D721Med (cell line): Measurements from ENCODE around the gene NEK7.

ENCODE experiments used
- DNase-seq: peaks from one replicate; pipeline ENCODE4 v3.0.0; 2011; ENCODE audit warnings: low spot score; ENCODE audit not compliant: insufficient read length
- FAIRE-seq: peaks from 2 replicates; lab custom pipeline; 2011; peaks lifted over from hg19 to GRCh38; lab: Jason Lieb, UNC
- TF ChIP-seq, protein P1 (sequence below): IDR thresholded peaks from 2 replicates; pipeline ENCODE4 v1.5.1; 2012; ENCODE audit warnings: mild to moderate bottlenecking, control low read depth; ENCODE audit not compliant: insufficient read depth; ENCODE audit errors: missing control alignments

The NEK7 gene

DNA sequence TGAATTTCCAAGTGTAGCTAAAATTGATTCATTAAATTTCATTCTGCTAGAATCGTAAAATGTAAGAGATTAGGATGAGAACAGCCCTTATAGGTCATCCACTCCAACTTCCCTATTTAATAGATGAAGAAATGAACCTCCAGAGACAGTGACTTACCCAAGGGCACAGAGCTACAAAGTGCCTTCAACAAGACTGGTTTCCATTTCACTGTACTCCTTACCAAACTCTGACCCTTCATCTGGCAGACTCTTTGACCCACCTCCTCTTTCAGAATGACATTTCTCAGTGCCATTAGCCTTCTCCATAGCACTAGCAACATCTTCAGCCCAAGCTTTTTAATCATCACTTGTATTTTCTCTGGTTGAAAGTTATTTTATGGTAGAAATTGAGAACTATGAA is 161.3 kb downstream of the NEK7 start:
- TF ChIP-seq, protein P1, sequence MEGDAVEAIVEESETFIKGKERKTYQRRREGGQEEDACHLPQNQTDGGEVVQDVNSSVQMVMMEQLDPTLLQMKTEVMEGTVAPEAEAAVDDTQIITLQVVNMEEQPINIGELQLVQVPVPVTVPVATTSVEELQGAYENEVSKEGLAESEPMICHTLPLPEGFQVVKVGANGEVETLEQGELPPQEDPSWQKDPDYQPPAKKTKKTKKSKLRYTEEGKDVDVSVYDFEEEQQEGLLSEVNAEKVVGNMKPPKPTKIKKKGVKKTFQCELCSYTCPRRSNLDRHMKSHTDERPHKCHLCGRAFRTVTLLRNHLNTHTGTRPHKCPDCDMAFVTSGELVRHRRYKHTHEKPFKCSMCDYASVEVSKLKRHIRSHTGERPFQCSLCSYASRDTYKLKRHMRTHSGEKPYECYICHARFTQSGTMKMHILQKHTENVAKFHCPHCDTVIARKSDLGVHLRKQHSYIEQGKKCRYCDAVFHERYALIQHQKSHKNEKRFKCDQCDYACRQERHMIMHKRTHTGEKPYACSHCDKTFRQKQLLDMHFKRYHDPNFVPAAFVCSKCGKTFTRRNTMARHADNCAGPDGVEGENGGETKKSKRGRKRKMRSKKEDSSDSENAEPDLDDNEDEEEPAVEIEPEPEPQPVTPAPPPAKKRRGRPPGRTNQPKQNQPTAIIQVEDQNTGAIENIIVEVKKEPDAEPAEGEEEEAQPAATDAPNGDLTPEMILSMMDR = no peak
- DNase-seq (no peak), FAIRE-seq (no peak)

- no peak for DNase-seq
- peak; percentile 94 for FAIRE-seq
- TF ChIP-seq, protein P1 = no peak
These were observed 164.0 kb downstream of the NEK7 start for GRCh38 chr1:198320759-198321158.

GRCh38 chr1:198326232-198326631 is 169.4 kb downstream of the NEK7 start:
- TF ChIP-seq, protein P1 = no peak
- FAIRE-seq (no peak), DNase-seq (no peak)

DNA sequence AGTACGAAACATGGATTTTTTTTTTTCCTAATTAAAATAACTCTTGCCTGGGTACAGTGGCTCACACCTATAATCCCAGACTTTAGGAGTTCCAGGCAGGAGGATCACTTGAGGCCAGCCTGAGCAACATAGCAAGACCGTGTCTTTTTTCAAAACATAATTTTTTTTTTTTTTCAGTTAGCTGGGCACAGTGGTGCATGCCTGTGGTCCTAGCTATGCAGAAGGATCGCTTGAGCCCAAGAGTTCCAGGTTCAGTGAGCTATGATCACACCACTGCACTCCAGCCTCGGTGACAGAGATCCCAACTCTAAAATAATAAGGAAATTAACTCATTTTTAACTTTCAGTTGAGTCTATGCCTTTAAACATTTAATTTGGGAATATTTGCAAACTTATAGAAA is 170.1 kb downstream of the NEK7 start:
- no peak for FAIRE-seq
- TF ChIP-seq, protein P1 = no peak
- DNase-seq = no peak

DNA sequence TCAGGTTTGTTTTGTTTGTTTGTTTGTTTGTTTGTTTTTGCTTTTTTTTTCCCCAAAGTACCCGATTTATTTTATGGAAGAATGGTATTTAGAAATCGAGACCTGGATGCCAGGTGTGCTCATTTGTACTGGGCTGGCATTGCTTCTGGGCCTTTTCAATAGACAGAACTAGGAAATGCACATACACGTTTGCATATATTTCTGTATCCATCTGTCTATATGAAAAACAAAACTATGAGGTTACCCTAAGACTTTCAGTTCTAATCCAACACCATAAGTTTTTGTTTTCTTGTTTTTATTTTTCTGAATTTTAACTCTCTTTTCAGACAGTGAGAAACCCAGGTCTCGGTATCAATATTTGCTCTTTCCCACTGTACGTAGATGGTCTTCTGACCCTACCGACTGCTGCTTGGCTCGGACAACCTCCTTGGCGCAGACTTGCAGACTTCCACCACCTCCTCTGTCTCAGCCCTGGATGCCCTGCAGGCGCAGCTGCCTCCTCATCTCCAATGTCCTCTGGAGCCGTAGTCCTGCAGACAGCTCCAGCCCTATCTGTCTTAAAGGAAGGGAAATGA is 171.7 kb downstream of the NEK7 start:
- DNase-seq (no peak), FAIRE-seq (no peak)
- TF ChIP-seq, protein P1 = no peak

DNA sequence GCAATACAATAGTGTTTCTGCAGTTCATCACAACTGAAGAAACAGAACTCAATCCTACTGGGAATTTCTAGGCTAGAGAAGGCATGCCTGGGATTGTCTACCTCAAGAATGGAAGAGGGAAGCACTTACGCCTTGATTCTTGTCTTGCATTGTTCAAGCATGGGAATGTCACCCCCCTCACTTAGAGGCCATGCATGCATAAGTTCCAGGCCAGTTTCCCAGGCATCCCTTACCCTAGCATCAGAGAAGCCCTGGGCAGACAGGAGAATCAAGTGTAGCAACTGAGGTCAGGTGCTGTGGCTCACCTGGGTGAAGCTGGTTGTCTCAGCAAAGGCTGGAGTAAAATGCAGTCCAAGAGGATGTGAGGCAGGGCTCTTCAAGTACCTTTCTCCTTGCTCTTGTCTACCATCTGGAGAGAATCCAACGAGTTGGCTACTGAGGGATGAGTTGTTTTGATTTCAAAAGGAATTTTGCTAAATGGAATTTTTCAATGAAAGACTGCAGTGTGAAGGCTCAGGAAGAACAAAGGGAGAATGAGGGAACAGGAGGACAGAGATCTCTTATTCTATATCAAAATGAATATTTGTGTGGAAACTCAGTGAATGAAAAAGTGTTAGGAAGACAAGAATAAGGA is 174.3 kb downstream of the NEK7 start:
- TF ChIP-seq, protein P1 = no peak
- FAIRE-seq (no peak), DNase-seq (no peak)

DNA sequence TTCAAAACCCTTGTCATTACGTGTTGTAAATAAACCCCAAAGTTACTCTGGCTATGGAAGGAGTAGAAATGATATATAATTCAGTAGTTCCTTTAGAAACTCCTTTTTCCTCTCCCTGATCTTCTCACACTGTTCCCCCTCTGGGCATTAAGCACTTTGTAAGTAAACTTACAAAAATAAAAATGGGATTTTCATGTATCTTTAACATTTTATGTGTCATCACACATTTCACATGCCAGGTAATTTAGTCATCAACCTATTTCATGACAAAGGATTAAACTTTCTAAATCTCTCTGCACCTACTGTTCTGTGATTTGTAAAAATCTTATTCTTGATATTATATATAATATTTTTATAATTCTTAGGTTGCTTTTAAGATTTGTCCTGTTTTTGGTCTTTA is 176.9 kb downstream of the NEK7 start:
- FAIRE-seq = peak; percentile 41
- TF ChIP-seq, protein P1 = no peak
- no peak for DNase-seq
